Liver (tissue), 3 donors: Measurements from ENCODE around the gene MCF2.

Source experiments
- CTCF ChIP-seq: fragments of 150-350 bp; IDR thresholded peaks from 2 replicates; pipeline ENCODE4 v1.5.1; 2017; ENCODE audit warnings: improper control_type of control experiment, low read depth, low read length; ENCODE audit not compliant: missing input control
- EGR1 ChIP-seq, 2 donors: IDR thresholded peaks; 2 replicates each; pipeline ENCODE4 v1.6.1; 2016 to 2018; ENCODE audit warnings: antibody characterized with exemption in 2 of 2, low read depth in 2 of 2
- HNF4G ChIP-seq: IDR thresholded peaks from 2 replicates; pipeline ENCODE4 v1.6.1; 2016; ENCODE audit warnings: antibody characterized with exemption
- JUND ChIP-seq, 2 donors: IDR thresholded peaks; 2 replicates each; pipeline ENCODE4 v1.6.1; 2016; ENCODE audit warnings: antibody characterized with exemption in 2 of 2
- MAX ChIP-seq: IDR thresholded peaks from 2 replicates; pipeline ENCODE4 v1.6.1; 2016; ENCODE audit warnings: antibody characterized with exemption
- RAD21 ChIP-seq, 2 donors: IDR thresholded peaks; 2 replicates each; pipeline ENCODE4 v1.6.1; 2016; ENCODE audit warnings: antibody characterized with exemption in 2 of 2, mild to moderate bottlenecking in 2 of 2
- SP1 ChIP-seq: IDR thresholded peaks from 2 replicates; pipeline ENCODE4 v1.6.1; 2018; ENCODE audit warnings: antibody characterized with exemption, mild to moderate bottlenecking
- TF ChIP-seq, protein P1 (sequence below): IDR thresholded peaks from 2 replicates; pipeline ENCODE4 v1.6.1; 2016; ENCODE audit warnings: antibody characterized with exemption, mild to moderate bottlenecking
- TF ChIP-seq, protein P2 (sequence below): IDR thresholded peaks from 2 replicates; pipeline ENCODE4 v1.6.1; 2016; ENCODE audit warnings: antibody characterized with exemption
- donor health status: healthy.
- donor health status: healthy.

GRCh38 chrX:139544591-139544990, 163.4 kb downstream of the MCF2 start:
- TF ChIP-seq, protein P1, sequence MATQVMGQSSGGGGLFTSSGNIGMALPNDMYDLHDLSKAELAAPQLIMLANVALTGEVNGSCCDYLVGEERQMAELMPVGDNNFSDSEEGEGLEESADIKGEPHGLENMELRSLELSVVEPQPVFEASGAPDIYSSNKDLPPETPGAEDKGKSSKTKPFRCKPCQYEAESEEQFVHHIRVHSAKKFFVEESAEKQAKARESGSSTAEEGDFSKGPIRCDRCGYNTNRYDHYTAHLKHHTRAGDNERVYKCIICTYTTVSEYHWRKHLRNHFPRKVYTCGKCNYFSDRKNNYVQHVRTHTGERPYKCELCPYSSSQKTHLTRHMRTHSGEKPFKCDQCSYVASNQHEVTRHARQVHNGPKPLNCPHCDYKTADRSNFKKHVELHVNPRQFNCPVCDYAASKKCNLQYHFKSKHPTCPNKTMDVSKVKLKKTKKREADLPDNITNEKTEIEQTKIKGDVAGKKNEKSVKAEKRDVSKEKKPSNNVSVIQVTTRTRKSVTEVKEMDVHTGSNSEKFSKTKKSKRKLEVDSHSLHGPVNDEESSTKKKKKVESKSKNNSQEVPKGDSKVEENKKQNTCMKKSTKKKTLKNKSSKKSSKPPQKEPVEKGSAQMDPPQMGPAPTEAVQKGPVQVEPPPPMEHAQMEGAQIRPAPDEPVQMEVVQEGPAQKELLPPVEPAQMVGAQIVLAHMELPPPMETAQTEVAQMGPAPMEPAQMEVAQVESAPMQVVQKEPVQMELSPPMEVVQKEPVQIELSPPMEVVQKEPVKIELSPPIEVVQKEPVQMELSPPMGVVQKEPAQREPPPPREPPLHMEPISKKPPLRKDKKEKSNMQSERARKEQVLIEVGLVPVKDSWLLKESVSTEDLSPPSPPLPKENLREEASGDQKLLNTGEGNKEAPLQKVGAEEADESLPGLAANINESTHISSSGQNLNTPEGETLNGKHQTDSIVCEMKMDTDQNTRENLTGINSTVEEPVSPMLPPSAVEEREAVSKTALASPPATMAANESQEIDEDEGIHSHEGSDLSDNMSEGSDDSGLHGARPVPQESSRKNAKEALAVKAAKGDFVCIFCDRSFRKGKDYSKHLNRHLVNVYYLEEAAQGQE = no peak
- no peak for TF ChIP-seq CTCF
- no peak for TF ChIP-seq JUND (IDR thresholded peaks at IDR 0.05)
- no peak for TF ChIP-seq RAD21 (IDR thresholded peaks at IDR 0.05)
- no peak for TF ChIP-seq HNF4G
- TF ChIP-seq, protein P2, sequence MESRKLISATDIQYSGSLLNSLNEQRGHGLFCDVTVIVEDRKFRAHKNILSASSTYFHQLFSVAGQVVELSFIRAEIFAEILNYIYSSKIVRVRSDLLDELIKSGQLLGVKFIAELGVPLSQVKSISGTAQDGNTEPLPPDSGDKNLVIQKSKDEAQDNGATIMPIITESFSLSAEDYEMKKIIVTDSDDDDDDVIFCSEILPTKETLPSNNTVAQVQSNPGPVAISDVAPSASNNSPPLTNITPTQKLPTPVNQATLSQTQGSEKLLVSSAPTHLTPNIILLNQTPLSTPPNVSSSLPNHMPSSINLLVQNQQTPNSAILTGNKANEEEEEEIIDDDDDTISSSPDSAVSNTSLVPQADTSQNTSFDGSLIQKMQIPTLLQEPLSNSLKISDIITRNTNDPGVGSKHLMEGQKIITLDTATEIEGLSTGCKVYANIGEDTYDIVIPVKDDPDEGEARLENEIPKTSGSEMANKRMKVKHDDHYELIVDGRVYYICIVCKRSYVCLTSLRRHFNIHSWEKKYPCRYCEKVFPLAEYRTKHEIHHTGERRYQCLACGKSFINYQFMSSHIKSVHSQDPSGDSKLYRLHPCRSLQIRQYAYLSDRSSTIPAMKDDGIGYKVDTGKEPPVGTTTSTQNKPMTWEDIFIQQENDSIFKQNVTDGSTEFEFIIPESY = no peak
- no peak for TF ChIP-seq EGR1 (IDR thresholded peaks at IDR 0.05; ENCODE audit: low read depth in 2 of 2)
- no peak for TF ChIP-seq MAX
- TF ChIP-seq SP1 = no peak
